RWPE2 (cell line): ENCODE measurements around the gene RPL5.

Source experiments
- ATAC-seq: fragments of 200-7000 bp; cut with Tn5 transposase; 3 replicates; pipeline ENCODE4 v1.9.1; 2021; ENCODE audit warnings: low read depth
- DNase-seq: peaks from one replicate; pipeline ENCODE4 v3.0.0-alpha.2; 2020; ENCODE audit warnings: low spot score
- H3K27ac ChIP-seq: fragments of 450-650 bp; 2 replicates; pipeline ENCODE4 v1.5.1; 2017; ENCODE audit warnings: mild to moderate bottlenecking; ENCODE audit not compliant: poor library complexity, severe bottlenecking
- H3K27me3 ChIP-seq: fragments of 250-450 bp; sonication (Bioruptor Pico); 2 replicates; pipeline ENCODE4 v1.5.1; 2021; ENCODE audit warnings: mild to moderate bottlenecking, moderate library complexity; ENCODE audit not compliant: insufficient read depth, poor library complexity, severe bottlenecking
- H3K36me3 ChIP-seq: fragments of 250-450 bp; sonication (Bioruptor Pico); 2 replicates; pipeline ENCODE4 v1.5.1; 2020; ENCODE audit warnings: low read depth, mild to moderate bottlenecking, moderate library complexity
- H3K4me1 ChIP-seq: fragments of 250-450 bp; sonication (Bioruptor Pico); 2 replicates; pipeline ENCODE4 v1.5.1; 2021; ENCODE audit warnings: mild to moderate bottlenecking, moderate library complexity; ENCODE audit not compliant: insufficient read depth, poor library complexity, severe bottlenecking
- H3K4me3 ChIP-seq: fragments of 250-450 bp; sonication (Bioruptor Pico); 2 replicates; pipeline ENCODE4 v1.5.1; 2021; ENCODE audit warnings: mild to moderate bottlenecking, moderate library complexity; ENCODE audit not compliant: severe bottlenecking
- H3K9me3 ChIP-seq: fragments of 250-450 bp; sonication (Bioruptor Pico); 2 replicates; pipeline ENCODE4 v1.5.1; 2021; ENCODE audit warnings: mild to moderate bottlenecking, moderate library complexity; ENCODE audit not compliant: severe bottlenecking
- TF ChIP-seq, protein P1 (sequence below): fragments of 450-650 bp; IDR thresholded peaks from one replicate; pipeline ENCODE4 v1.5.1; 2017; ENCODE audit warnings: mild to moderate bottlenecking, moderate library complexity; ENCODE audit not compliant: poor library complexity, severe bottlenecking

Gene RPL5

GRCh38 chr1:92831368-92831761 is 475 bp upstream of the RPL5 start:
- ATAC-seq = no peak
- Histone ChIP-seq H3K4me3 (peak overlapping the region; percentile 91), H3K27ac (peak overlapping the region; percentile 82), H3K9me3 (no peaks in the 10 kb centered on the region), H3K4me1 (peaks cover 23% of the 10 kb centered on the region), H3K27me3 (no peaks in the 10 kb centered on the region), H3K36me3 (peaks cover 42% of the 10 kb centered on the region)
- TF ChIP-seq, protein P1, sequence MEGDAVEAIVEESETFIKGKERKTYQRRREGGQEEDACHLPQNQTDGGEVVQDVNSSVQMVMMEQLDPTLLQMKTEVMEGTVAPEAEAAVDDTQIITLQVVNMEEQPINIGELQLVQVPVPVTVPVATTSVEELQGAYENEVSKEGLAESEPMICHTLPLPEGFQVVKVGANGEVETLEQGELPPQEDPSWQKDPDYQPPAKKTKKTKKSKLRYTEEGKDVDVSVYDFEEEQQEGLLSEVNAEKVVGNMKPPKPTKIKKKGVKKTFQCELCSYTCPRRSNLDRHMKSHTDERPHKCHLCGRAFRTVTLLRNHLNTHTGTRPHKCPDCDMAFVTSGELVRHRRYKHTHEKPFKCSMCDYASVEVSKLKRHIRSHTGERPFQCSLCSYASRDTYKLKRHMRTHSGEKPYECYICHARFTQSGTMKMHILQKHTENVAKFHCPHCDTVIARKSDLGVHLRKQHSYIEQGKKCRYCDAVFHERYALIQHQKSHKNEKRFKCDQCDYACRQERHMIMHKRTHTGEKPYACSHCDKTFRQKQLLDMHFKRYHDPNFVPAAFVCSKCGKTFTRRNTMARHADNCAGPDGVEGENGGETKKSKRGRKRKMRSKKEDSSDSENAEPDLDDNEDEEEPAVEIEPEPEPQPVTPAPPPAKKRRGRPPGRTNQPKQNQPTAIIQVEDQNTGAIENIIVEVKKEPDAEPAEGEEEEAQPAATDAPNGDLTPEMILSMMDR = no peak
- DNase-seq = no peak

DNA sequence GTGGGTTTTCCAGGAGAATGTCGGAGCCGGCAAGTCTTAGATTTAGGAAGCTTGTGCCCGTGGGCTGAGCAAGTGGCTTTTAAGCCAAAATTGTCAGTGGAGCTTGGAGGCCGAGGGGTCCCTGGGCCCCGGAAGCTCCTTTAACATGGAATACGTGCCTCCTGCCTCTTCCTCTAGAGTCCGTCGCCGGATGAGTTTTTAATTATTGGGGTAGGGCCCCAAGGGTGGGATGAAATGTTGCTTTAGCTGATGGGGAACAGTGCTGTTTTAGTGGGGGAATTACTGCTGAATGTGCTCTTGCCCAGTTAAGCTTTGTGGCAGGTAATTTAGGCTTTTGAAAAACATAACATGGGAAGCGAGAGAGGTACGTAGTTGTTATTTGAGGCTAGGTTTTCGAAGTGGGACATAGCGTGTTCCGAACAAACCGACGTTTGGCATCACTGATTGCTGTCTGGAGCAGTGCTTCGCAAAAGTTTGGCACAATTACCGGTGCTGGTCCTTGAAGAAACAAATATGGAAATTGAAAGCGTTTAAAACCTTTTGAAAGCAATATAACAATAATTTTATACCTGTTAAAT is 786 bp downstream of the RPL5 start:
- Histone ChIP-seq H3K4me1 (peaks cover 28% of the 10 kb centered on the region), H3K9me3 (no peaks in the 10 kb centered on the region), H3K27me3 (no peaks in the 10 kb centered on the region), H3K27ac (peak overlapping the region; percentile 82), H3K36me3 (peaks cover 55% of the 10 kb centered on the region), H3K4me3 (peak overlapping the region; percentile 91)
- TF ChIP-seq, protein P1 = no peak
- ATAC-seq (no peak), DNase-seq (no peak)

DNA sequence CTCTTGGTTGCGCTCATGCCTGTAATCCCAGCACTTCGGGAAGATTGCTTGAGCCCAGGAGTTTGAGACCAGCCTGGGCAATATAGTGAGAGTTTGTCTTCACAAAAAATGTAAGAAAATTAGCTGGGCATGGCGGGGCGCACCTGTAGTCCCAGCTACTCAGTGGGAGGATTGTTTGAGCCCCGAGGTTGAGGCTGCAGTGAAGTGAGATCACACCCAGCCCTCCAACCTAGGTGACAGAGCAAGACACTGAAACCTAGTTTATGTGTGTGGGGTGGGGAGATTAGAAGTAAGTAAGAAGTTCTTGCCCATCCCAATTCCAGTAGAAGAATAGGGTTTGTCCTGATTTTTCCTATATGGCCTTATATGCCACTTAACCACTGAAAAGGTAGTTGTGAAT is 2.0 kb downstream of the RPL5 start:
- DNase-seq = no peak
- ATAC-seq = no peak
- Histone ChIP-seq H3K9me3 (no peaks in the 10 kb centered on the region), H3K27me3 (no peaks in the 10 kb centered on the region), H3K4me1 (peaks cover 31% of the 10 kb centered on the region), H3K36me3 (peaks cover 67% of the 10 kb centered on the region), H3K27ac (peak overlapping the region; percentile 82), H3K4me3 (peak overlapping the region; percentile 91)
- TF ChIP-seq, protein P1 = no peak

- TF ChIP-seq, protein P1 = no peak
- ATAC-seq (no peak), DNase-seq (no peak)
- H3K9me3 ChIP-seq = no peaks in the 10 kb centered on the region
- H3K4me3 ChIP-seq = no peak overlapping the region
- peak overlapping the region; percentile 82 for H3K27ac ChIP-seq
- peaks cover 31% of the 10 kb centered on the region for H3K4me1 ChIP-seq
- H3K27me3 ChIP-seq = no peaks in the 10 kb centered on the region
- peaks cover 75% of the 10 kb centered on the region for H3K36me3 ChIP-seq
Measured at GRCh38 chr1:92834617-92835016, 2.8 kb downstream of the RPL5 start.

GRCh38 chr1:92837062-92837461 is 5.2 kb downstream of the RPL5 start:
- Histone ChIP-seq H3K27me3 (no peaks in the 10 kb centered on the region), H3K36me3 (peaks cover 99% of the 10 kb centered on the region), H3K4me1 (peaks cover 31% of the 10 kb centered on the region), H3K9me3 (no peaks in the 10 kb centered on the region), H3K27ac (no peak overlapping the region), H3K4me3 (no peak overlapping the region)
- TF ChIP-seq, protein P1 = no peak
- ATAC-seq (no peak), DNase-seq (no peak)
